Hepatocyte (in vitro differentiated cells): ENCODE results near the gene STK39. TPM values are rescaled to one million over a fixed set of nuclear protein-coding genes. Genes with fewer than 3 reads are reported as not detected.

Experiments
- DNase-seq: peaks from one replicate; pipeline ENCODE4 v3.0.0-alpha.2; 2016; ENCODE audit warnings: low spot score
- H2AFZ ChIP-seq: fragments of 200-600 bp; sonication (generic); 2 replicates; pipeline ENCODE4 v1.6.0; 2016; ENCODE audit warnings: antibody characterized with exemption, mild to moderate bottlenecking
- H3K27ac ChIP-seq: fragments of 200-600 bp; sonication (generic); 2 replicates; pipeline ENCODE4 v1.5.1; 2016; ENCODE audit warnings: mild to moderate bottlenecking
- H3K27me3 ChIP-seq: fragments of 200-600 bp; sonication (generic); 2 replicates; pipeline ENCODE4 v1.6.1; 2016
- H3K36me3 ChIP-seq: fragments of 200-600 bp; sonication (generic); replicated peaks from 2 replicates; pipeline ENCODE4 v1.5.1; 2016; ENCODE audit warnings: low read depth; ENCODE audit not compliant: insufficient read depth
- H3K4me1 ChIP-seq: fragments of 200-600 bp; sonication (generic); 2 replicates; pipeline ENCODE4 v1.5.1; 2016; ENCODE audit warnings: mild to moderate bottlenecking, moderate library complexity; ENCODE audit not compliant: insufficient read depth
- H3K4me2 ChIP-seq: fragments of 200-600 bp; sonication (generic); 2 replicates; pipeline ENCODE4 v1.6.0; 2016
- H3K4me3 ChIP-seq: fragments of 200-600 bp; sonication (generic); 2 replicates; pipeline ENCODE4 v1.5.1; 2016; ENCODE audit warnings: mild to moderate bottlenecking
- H3K79me2 ChIP-seq: fragments of 200-600 bp; sonication (generic); 2 replicates; pipeline ENCODE4 v1.6.0; 2017; ENCODE audit warnings: mild to moderate bottlenecking
- H3K9me2 ChIP-seq: fragments of 200-600 bp; sonication (generic); replicated peaks from 2 replicates; pipeline ENCODE4 v1.6.0; 2017; ENCODE audit warnings: mild to moderate bottlenecking; ENCODE audit not compliant: insufficient read depth
- H3K9me3 ChIP-seq: fragments of 200-600 bp; sonication (generic); 2 replicates; pipeline ENCODE4 v1.5.1; 2016; ENCODE audit warnings: low read depth, mild to moderate bottlenecking
- H4K20me1 ChIP-seq: fragments of 200-600 bp; sonication (generic); 2 replicates; pipeline ENCODE4 v1.6.0; 2016; ENCODE audit warnings: mild to moderate bottlenecking; ENCODE audit not compliant: insufficient read depth, poor library complexity, severe bottlenecking
- EZH2 ChIP-seq: fragments of 200-600 bp; sonication (generic); IDR thresholded peaks from 2 replicates; pipeline ENCODE4 v1.6.1; 2016; ENCODE audit warnings: antibody characterized with exemption, mild to moderate bottlenecking, borderline replicate concordance
- EZH2phosphoT487 ChIP-seq: fragments of 200-600 bp; sonication (generic); IDR thresholded peaks from one replicate; pipeline ENCODE4 v1.6.1; 2018; ENCODE audit warnings: antibody characterized with exemption, mild to moderate bottlenecking, low read depth, moderate library complexity; ENCODE audit not compliant: unreplicated experiment, severe bottlenecking
- whole genome bisulfite sequencing: methylation state at CpG from one replicate; pipeline ENCODE4 v1.1.6; 2016; ENCODE audit warnings: low lambda C conversion rate; ENCODE audit errors: missing lambda C conversion rate; 5-methylcytosine and 5-hydroxymethylcytosine counted together
- polyA plus RNA-seq: library from polyadenylated mRNA; unstranded; fragments of >200 nt; fragmentation: Nextera tagmentation; extraction: Ambion mirVana; gene quantifications from 2 replicates; pipeline ENCODE4 v1.2.1, GENCODE V29; 2016
- total RNA-seq: library from RNA; depleted of rRNA; stranded (reverse); fragments of >200 nt; gene quantifications from 2 replicates; pipeline ENCODE4 v1.2.3, GENCODE V29; 2014
- TF ChIP-seq, protein P1 (sequence below): fragments of 200-600 bp; sonication (generic); IDR thresholded peaks from 2 replicates; pipeline ENCODE4 v1.5.1; 2016; ENCODE audit warnings: antibody characterized with exemption, mild to moderate bottlenecking; ENCODE audit not compliant: poor library complexity

Gene STK39
- total and polyA plus RNA-seq, 2 experiments from 2014 or later, result 26.9 to 39.4 TPM

DNA sequence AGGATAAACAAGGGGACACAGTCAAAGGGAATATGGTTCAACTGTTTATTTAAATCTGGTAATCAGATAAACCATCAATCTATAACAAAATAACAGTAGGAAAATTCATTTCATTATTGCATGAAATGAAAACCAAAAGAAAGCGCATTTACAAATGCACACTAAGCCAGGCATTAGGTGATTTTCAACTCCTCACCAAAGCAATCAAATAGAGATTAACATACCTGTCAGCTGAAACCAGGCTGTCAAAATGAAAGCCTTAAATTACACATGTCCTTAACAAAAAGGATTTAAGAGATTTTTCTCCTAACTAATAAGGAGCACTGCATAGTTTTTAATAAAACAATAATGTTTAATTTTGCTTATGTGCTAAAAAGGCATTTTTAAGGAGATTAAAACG, 23.0 kb downstream of the STK39 start:
- Histone ChIP-seq H3K4me1 (no peaks in the 10 kb centered on the region), H3K27ac (no peak overlapping the region), H3K36me3 (no peaks in the 10 kb centered on the region), H3K9me3 (no peaks in the 10 kb centered on the region), H3K27me3 (no peaks in the 10 kb centered on the region), H3K9me2 (no peaks in the 10 kb centered on the region), H4K20me1 (peaks cover 3% of the 10 kb centered on the region), H3K4me3 (no peak overlapping the region), H3K4me2 (no peak overlapping the region), H3K79me2 (peaks cover 66% of the 10 kb centered on the region), H2AFZ (no peak overlapping the region)
- 93% methylated on average over 2 of the region's 2 CpGs for WGBS
- no peak for DNase-seq
- TF ChIP-seq EZH2phosphoT487 (no peak), EZH2 (no peak)
- TF ChIP-seq, protein P1, sequence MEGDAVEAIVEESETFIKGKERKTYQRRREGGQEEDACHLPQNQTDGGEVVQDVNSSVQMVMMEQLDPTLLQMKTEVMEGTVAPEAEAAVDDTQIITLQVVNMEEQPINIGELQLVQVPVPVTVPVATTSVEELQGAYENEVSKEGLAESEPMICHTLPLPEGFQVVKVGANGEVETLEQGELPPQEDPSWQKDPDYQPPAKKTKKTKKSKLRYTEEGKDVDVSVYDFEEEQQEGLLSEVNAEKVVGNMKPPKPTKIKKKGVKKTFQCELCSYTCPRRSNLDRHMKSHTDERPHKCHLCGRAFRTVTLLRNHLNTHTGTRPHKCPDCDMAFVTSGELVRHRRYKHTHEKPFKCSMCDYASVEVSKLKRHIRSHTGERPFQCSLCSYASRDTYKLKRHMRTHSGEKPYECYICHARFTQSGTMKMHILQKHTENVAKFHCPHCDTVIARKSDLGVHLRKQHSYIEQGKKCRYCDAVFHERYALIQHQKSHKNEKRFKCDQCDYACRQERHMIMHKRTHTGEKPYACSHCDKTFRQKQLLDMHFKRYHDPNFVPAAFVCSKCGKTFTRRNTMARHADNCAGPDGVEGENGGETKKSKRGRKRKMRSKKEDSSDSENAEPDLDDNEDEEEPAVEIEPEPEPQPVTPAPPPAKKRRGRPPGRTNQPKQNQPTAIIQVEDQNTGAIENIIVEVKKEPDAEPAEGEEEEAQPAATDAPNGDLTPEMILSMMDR, result no peak

DNA sequence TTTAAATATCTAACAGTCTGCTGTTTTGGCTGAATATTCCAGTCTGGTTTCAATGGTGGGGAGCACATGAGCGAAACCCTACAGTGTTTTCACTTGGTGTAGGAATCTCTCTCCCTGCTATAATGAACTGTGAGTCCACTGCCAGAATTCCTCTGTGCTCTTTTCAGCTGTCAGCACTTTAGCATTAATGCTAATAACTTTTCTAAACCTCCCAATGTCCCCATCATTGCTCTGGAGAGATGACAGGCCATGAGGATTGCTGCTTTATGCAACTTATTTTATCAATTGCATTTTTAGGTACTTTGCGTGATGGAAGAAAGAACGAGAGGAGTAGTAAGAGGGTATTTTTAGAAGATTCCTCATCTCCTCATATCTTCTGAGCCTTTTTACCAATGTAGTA, 25.3 kb downstream of the STK39 start:
- Histone ChIP-seq H3K4me1 (no peaks in the 10 kb centered on the region), H3K27ac (peak overlapping the region; percentile 33), H3K9me2 (no peaks in the 10 kb centered on the region), H3K79me2 (peaks cover 63% of the 10 kb centered on the region), H3K27me3 (no peaks in the 10 kb centered on the region), H3K4me2 (no peak overlapping the region), H2AFZ (no peak overlapping the region), H4K20me1 (peaks cover 3% of the 10 kb centered on the region), H3K4me3 (no peak overlapping the region), H3K9me3 (no peaks in the 10 kb centered on the region), H3K36me3 (no peaks in the 10 kb centered on the region)
- no peak for DNase-seq
- WGBS, result 91% methylated on average over 3 of the region's 3 CpGs
- TF ChIP-seq EZH2phosphoT487, result no peak
- TF ChIP-seq EZH2, result no peak
- TF ChIP-seq, protein P1, result no peak

DNA sequence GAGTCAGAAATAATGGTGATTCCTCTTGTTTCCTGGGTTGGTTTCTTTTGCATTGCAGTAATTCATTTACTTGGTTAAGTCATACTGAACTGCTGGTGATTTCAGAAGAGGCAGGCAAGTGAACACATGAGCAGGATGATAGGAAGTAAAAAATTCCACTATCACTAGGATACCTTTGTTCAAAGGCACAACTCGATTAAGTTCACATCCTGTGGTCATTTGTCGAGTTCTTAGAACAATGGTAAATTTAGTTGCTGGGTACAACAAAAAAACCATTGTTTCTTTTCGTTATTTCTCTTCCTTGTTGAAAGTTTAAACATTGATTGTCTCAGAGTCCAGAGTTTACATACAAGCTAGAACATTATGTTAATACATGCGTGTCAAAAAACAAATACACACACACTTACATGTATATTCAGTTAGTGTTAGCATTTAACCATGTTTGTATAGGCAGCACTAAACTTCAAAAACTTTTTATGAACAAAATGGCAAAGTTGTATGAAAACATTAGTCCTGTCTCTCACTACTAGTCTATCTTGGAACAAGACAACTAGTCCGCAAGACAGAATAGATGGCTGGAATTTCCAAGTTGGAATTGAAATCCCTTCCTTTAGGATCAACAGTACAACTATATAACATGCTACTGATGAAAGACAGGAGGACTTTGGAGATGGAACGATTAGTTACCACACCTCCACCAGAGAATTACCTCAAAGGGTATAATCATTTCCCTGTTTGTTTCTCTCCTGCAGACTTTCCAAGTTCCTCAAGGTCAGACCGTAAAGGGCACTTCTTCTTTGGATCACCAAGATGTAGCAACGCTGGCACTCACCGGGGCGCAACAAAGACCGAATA, 26.2 kb downstream of the STK39 start:
- H3K4me3 ChIP-seq, result no peak overlapping the region
- H3K9me3 ChIP-seq, result no peaks in the 10 kb centered on the region
- no peak for TF ChIP-seq EZH2phosphoT487
- no peak for TF ChIP-seq EZH2
- TF ChIP-seq, protein P1, result no peak
- no peaks in the 10 kb centered on the region for H3K27me3 ChIP-seq
- H3K4me2 ChIP-seq, result peak overlapping the region; percentile 42
- no peaks in the 10 kb centered on the region for H3K9me2 ChIP-seq
- H3K27ac ChIP-seq, result peak overlapping the region; percentile 33
- no peaks in the 10 kb centered on the region for H3K36me3 ChIP-seq
- no peak overlapping the region for H2AFZ ChIP-seq
- no peaks in the 10 kb centered on the region for H3K4me1 ChIP-seq
- 81% methylated on average over 11 of the region's 11 CpGs for WGBS
- H3K79me2 ChIP-seq, result peaks cover 64% of the 10 kb centered on the region
- DNase-seq, result no peak
- peaks cover 3% of the 10 kb centered on the region for H4K20me1 ChIP-seq
